GM19351 (cell line): ENCODE data around the gene ADAP1.
"Not testable (repeated sequence)": the region's sequence is repeated elsewhere in the genome, so short reads cannot be mapped to it uniquely, and the experiment has no call there.

Source experiments
- ATAC-seq: cut with Tn5 transposase; IDR thresholded peaks from one replicate; pipeline ENCODE4 v1.9.1; 2021; ENCODE audit warnings: mild to moderate bottlenecking, moderate library complexity; ENCODE audit not compliant: unreplicated experiment

Gene ADAP1

DNA sequence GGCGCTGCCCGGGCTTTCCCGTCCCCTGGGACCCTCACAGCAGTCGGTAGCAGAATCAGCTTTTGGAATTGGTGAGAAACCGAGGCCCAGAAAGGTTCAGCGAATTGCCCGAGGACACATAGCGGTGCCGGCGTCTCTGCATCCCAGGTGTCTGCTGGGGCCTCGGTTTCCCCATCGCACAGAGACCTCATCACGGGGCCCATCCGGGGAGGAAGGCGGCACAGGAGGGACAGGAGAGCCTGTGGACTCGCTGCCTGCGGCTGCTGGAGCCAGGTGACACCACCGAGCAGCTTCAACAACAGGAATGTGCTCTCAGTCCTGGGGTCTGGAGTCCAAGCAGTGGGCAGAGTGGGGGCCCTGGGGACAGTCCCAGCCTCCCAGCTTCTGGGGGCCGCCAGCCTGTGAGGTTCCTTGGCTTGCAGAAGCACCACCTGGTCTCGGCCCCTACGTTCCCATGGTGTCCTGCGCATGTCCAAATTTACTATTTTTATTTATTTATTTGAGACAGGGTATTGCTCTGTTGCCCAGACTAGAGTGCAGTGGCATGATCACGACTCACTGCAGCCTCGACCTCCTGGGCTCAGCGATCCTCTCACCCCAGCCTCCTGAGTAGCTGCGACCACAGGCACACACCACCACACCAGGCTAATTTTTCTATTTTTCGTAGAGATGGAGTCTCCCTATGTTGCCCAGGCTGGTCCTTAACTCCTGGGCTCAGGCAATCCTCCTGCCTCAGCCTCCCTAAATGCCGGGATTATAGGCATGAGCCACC is 21.4 kb upstream of the ADAP1 start:
- no peak for ATAC-seq

GRCh38 chr7:974820-975681 is 20.6 kb upstream of the ADAP1 start, which contains the start of gene COX19:
Gene COX19 (minus strand): TSS chr7:975549. CDS start chr7:975509, 40 bp downstream.
- ATAC-seq = peak; percentile 86

- ATAC-seq = no peak
These were observed 19.7 kb upstream of the ADAP1 start for GRCh38 chr7:974172-974571.

- ATAC-seq = no peak
These were observed 18.8 kb upstream of the ADAP1 start for GRCh38 chr7:973312-973711.

DNA sequence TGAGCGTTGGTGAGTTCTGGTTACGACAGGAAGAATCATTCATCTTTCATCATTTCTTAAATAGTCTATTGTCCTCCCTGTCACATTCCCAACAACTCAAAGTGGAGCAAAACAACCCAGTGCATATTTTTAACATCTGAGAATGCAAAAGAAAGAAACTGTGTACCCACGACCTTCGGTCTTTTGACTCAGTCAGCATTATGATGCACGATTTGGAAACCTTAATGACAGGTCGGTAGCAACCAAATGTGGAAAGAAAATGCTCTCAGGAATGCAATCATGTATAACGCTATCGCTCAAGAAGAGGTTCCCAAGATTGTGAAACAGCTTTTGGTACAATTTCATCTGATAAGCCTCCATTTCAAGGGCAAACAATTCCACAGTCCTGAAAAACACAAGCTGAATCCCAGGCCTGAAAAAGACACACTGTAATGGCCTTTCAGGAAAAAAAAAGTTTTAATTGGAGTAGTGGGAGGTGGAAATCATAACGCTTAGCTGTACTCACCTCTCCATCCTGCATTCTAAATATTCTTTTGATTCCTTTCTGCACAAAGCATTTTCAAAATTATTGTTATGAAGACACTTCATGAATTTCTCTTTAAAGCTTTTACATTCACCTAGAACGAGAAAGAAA is 18.3 kb upstream of the ADAP1 start:
- ATAC-seq = no peak

- no peak for ATAC-seq
These were observed 17.6 kb upstream of the ADAP1 start for GRCh38 chr7:972110-972509.

GRCh38 chr7:970744-971143 is 16.3 kb upstream of the ADAP1 start:
- no peak for ATAC-seq

DNA sequence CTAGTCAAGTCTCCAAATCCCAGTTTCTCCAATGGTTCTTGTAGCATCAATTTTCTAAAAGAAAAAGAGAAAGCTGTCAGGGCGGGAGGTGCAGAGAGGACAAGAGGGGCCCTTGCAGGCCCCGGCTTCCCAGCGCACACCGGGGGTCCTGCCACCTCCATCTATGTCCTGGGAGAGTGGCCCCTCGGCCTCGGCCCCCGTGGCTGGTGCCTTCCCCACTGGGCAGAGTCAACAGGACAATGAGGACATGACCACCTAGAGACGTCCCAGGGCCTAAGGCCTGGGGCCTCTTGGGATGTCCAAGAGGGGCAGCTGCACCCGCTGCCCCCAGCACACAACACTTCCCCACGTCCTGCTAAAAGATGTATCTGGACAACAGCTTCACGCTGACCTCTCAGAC is 14.9 kb upstream of the ADAP1 start:
- ATAC-seq = no peak

DNA sequence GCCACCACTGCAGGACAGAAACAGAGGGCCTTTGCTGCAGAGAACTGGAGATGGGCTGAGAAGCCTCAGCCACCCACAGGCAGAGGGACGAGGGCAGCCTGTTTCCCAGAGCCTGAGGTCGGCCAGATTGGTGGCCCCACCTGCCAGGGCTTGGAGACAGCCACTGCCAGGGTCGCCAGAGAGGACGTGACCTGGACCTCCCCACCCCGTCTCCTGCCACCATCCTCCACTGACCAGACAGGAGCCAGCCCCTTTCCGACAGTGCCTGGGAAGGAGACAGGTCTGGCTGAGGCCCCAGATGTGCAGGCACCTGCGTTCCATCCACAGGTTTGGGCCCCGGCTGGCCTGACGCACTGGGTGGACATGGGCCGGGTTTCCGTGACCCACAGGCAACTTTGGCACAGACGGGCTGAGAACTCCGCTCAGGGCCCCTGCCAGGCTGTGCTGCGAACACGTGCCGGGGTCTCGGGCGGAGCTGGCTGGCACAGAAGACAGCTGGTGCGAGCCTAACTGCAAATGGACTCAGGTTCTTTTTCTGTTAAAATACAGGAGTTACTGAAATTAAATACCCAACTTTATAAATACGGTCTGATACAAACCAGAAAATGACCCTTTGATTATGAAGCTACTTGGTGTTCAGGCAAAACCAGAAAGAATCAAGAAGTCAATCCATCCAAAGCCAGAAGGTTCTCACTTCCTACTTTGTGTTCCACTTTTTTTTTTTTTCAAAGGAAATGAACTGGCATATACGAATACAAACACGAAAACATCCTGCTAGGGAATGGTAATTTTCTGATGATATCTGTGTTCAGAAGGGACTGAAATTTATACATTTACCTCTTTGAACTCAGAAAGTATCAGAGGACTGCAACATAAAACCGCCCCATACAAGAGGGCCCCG is 14.0 kb upstream of the ADAP1 start:
- ATAC-seq = no peak

- ATAC-seq = no peak
These were observed 13.0 kb upstream of the ADAP1 start for GRCh38 chr7:967361-968082.

GRCh38 chr7:966291-967069 is 12.0 kb upstream of the ADAP1 start:
- no peak for ATAC-seq

DNA sequence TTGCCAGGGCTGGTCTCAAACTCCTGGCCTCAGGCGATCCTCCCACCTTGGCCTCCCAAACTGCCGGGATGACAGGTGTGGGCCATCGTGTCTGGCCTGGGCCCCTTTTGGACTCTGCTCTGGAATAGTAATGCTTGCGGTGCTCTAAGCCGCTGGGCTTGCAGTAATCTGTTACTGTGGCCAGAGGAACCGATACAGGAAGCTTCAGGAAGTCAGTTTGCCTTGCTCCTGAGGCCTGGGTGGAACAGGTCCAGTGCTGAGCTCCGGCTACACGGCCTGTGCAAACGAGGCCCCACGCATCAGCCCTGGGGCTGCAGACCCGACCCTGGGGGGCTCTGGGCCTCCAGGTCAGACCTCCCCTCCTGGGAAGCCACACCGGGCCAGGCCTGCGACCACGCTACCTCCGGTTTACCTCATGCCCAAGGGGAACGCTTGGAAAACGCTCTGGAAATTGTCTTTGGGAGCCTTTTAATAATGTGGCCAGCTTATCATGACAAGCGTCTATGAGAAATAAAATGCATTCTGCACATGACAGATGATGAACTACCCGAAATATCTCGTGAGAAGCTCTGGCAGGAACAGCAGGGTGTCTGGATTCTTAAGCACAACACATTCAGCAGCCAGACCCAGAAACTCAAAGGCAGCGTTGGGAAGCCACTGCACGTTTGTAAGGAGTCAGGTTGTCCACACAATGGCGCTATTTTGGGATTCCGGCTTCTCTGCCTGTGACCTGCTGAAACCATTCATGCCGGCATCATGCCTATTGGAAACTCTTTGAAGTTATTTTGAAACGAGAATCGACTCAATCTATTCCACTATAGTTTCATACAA is 10.1 kb upstream of the ADAP1 start:
- no peak for ATAC-seq

GRCh38 chr7:963236-964078 is 9.0 kb upstream of the ADAP1 start:
- no peak for ATAC-seq

- ATAC-seq = no peak
These were observed 8.1 kb upstream of the ADAP1 start for GRCh38 chr7:962401-963081.

DNA sequence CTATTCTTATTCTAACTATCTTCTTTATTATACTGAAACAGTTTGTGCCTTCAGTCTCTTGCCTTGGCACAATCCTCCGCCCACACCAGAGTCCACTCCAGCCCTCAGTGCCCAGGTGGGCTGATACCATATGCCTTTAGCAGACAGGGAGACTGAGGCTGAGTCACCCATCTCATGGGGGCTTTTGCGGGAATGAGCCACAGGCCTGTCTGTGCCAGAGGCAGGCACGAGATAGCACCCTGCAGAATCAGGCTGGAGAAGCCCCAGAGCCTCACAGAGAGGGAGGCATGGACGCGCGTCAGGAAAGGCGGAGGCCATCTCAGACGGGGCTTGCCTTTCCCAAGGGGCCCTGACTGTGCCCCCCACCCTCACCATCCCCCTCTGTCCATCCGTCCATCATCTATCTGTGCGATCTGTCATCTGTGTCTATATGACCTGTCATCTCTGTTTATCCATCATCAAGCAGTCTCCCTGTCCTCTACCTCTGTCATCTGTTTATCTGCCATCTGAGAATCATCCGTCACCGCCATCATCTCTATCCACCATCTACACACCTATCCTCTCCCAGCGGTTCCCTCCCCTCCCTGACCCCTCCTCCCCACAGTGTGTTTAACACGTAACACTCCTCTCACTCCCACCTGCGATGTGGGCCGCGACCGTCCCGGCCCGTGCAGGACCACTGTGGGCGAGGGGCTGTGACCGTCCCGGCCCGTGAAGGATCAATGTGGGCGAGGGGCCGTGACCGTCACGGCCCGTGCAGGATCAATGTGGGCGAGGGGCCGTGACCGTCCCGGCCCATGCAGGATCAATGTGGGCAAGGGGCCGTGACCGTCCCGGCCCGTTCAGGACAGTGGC is 7.3 kb upstream of the ADAP1 start:
- no peak for ATAC-seq

DNA sequence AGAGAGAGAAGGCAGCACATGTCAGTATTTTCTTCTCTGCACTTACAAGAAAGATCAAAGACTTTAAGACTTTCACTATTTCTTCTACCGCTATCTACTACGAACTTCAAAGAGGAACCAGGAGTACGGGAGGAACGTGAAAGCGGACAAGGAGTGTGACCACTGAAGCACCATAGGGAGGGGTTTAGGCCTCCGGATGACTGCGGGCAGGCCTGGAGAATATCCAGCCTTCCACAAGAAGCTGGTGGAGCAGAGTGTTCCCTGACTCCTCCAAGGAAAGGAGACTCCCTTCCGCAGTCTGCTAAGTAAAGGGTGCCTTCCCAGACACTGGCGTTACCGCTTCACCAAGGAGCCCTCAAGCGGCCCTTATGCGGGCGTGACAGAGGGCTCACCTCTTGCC is 6.5 kb upstream of the ADAP1 start:
- not testable (repeated sequence) for ATAC-seq
